ENCODE data around the gene MEOX2.
A peak's percentile ranks its signal among the peaks of the same experiment; 100 is the strongest.

MEOX2 gene

GRCh38 chr7:15688911-15689310, 2.4 kb upstream of the MEOX2 start:
- Histone ChIP-seq H3K36me3 (ENCODE audit: control insufficient read depth, insufficient read depth, low read length) (no peaks in the 10 kb centered on the region), H3K9me3 (ENCODE audit: control insufficient read depth, low read length) (no peaks in the 10 kb centered on the region), H3K27ac (ENCODE audit: low read depth, low read length, severe bottlenecking) (no peak overlapping the region), H3K4me1 (ENCODE audit: control insufficient read depth, insufficient read depth, low read length, poor library complexity, severe bottlenecking) (peaks cover 11% of the 10 kb centered on the region), H3K4me3 (ENCODE audit: extremely low read depth, insufficient read depth, low read length, poor library complexity, severe bottlenecking) (no peak overlapping the region)
- 0 to 17% methylated on average over 1 of the region's 2 CpGs for WGBS, 2 experiments (ENCODE audit: insufficient coverage in 2 of 2)

- 0% methylated on average over 4 of the region's 10 CpGs for WGBS, 2 experiments (ENCODE audit: insufficient coverage in 2 of 2)
- no peak overlapping the region for H3K27ac ChIP-seq (ENCODE audit: low read depth, low read length, severe bottlenecking)
- H3K36me3 ChIP-seq (ENCODE audit: control insufficient read depth, insufficient read depth, low read length), result no peaks in the 10 kb centered on the region
- H3K4me1 ChIP-seq (ENCODE audit: control insufficient read depth, insufficient read depth, low read length, poor library complexity, severe bottlenecking), result peaks cover 11% of the 10 kb centered on the region
- H3K4me3 ChIP-seq (ENCODE audit: extremely low read depth, insufficient read depth, low read length, poor library complexity, severe bottlenecking), result no peak overlapping the region
- no peaks in the 10 kb centered on the region for H3K9me3 ChIP-seq (ENCODE audit: control insufficient read depth, low read length)
Observed at GRCh38 chr7:15688279-15688626, 1.8 kb upstream of the MEOX2 start.

GRCh38 chr7:15687546-15688278, 1.2 kb upstream of the MEOX2 start:
- H3K9me3 ChIP-seq (ENCODE audit: control insufficient read depth, low read length), result no peaks in the 10 kb centered on the region
- WGBS, 2 experiments (ENCODE audit: insufficient coverage in 2 of 2), result 2 to 3% methylated on average over 18 to 20 of the region's 21 CpGs
- H3K4me1 ChIP-seq (ENCODE audit: control insufficient read depth, insufficient read depth, low read length, poor library complexity, severe bottlenecking), result peaks cover 11% of the 10 kb centered on the region
- no peaks in the 10 kb centered on the region for H3K36me3 ChIP-seq (ENCODE audit: control insufficient read depth, insufficient read depth, low read length)
- H3K27ac ChIP-seq (ENCODE audit: low read depth, low read length, severe bottlenecking), result no peak overlapping the region
- H3K4me3 ChIP-seq (ENCODE audit: extremely low read depth, insufficient read depth, low read length, poor library complexity, severe bottlenecking), result no peak overlapping the region

GRCh38 chr7:15686957-15687545, 568 bp upstream of the MEOX2 start:
- Histone ChIP-seq H3K36me3 (ENCODE audit: control insufficient read depth, insufficient read depth, low read length) (no peaks in the 10 kb centered on the region), H3K27ac (ENCODE audit: low read depth, low read length, severe bottlenecking) (no peak overlapping the region), H3K4me3 (ENCODE audit: extremely low read depth, insufficient read depth, low read length, poor library complexity, severe bottlenecking) (peak overlapping the region; percentile 20), H3K9me3 (ENCODE audit: control insufficient read depth, low read length) (no peaks in the 10 kb centered on the region), H3K4me1 (ENCODE audit: control insufficient read depth, insufficient read depth, low read length, poor library complexity, severe bottlenecking) (peaks cover 11% of the 10 kb centered on the region)
- WGBS, 2 experiments (ENCODE audit: insufficient coverage in 2 of 2), result 4 to 8% methylated on average over 12 to 20 of the region's 30 CpGs

GRCh38 chr7:15685358-15686294, 857 bp downstream of the MEOX2 start:
- peak overlapping the region; percentile 27 for H3K4me3 ChIP-seq (ENCODE audit: extremely low read depth, insufficient read depth, low read length, poor library complexity, severe bottlenecking)
- peaks cover 11% of the 10 kb centered on the region for H3K4me1 ChIP-seq (ENCODE audit: control insufficient read depth, insufficient read depth, low read length, poor library complexity, severe bottlenecking)
- WGBS, 2 experiments (ENCODE audit: insufficient coverage in 2 of 2), result 0 to 2% methylated on average over 30 to 49 of the region's 54 CpGs
- H3K36me3 ChIP-seq (ENCODE audit: control insufficient read depth, insufficient read depth, low read length), result no peaks in the 10 kb centered on the region
- no peaks in the 10 kb centered on the region for H3K9me3 ChIP-seq (ENCODE audit: control insufficient read depth, low read length)
- H3K27ac ChIP-seq (ENCODE audit: low read depth, low read length, severe bottlenecking), result no peak overlapping the region

GRCh38 chr7:15684871-15685270, 1.6 kb downstream of the MEOX2 start:
- Histone ChIP-seq H3K9me3 (ENCODE audit: control insufficient read depth, low read length) (no peaks in the 10 kb centered on the region), H3K4me3 (ENCODE audit: extremely low read depth, insufficient read depth, low read length, poor library complexity, severe bottlenecking) (no peak overlapping the region), H3K27ac (ENCODE audit: low read depth, low read length, severe bottlenecking) (no peak overlapping the region), H3K4me1 (ENCODE audit: control insufficient read depth, insufficient read depth, low read length, poor library complexity, severe bottlenecking) (peaks cover 11% of the 10 kb centered on the region), H3K36me3 (ENCODE audit: control insufficient read depth, insufficient read depth, low read length) (no peaks in the 10 kb centered on the region)
- WGBS, 2 experiments (ENCODE audit: insufficient coverage in 2 of 2), result 17 to 27% methylated on average over 2 to 5 of the region's 9 CpGs

GRCh38 chr7:15684111-15684800, 2.2 kb downstream of the MEOX2 start:
- Histone ChIP-seq H3K4me1 (ENCODE audit: control insufficient read depth, insufficient read depth, low read length, poor library complexity, severe bottlenecking) (peaks cover 11% of the 10 kb centered on the region), H3K4me3 (ENCODE audit: extremely low read depth, insufficient read depth, low read length, poor library complexity, severe bottlenecking) (no peak overlapping the region), H3K27ac (ENCODE audit: low read depth, low read length, severe bottlenecking) (no peak overlapping the region), H3K9me3 (ENCODE audit: control insufficient read depth, low read length) (no peaks in the 10 kb centered on the region), H3K36me3 (ENCODE audit: control insufficient read depth, insufficient read depth, low read length) (no peaks in the 10 kb centered on the region)
- 88 to 100% methylated on average over 1 to 3 of the region's 8 CpGs for WGBS, 2 experiments (ENCODE audit: insufficient coverage in 2 of 2)

GRCh38 chr7:15682751-15683245, 3.7 kb downstream of the MEOX2 start:
- Histone ChIP-seq H3K36me3 (ENCODE audit: control insufficient read depth, insufficient read depth, low read length) (no peaks in the 10 kb centered on the region), H3K27ac (ENCODE audit: low read depth, low read length, severe bottlenecking) (no peak overlapping the region), H3K4me1 (ENCODE audit: control insufficient read depth, insufficient read depth, low read length, poor library complexity, severe bottlenecking) (peaks cover 6% of the 10 kb centered on the region), H3K9me3 (ENCODE audit: control insufficient read depth, low read length) (no peaks in the 10 kb centered on the region), H3K4me3 (ENCODE audit: extremely low read depth, insufficient read depth, low read length, poor library complexity, severe bottlenecking) (no peak overlapping the region)
- no CpG with 5 or more reads among the region's 5 CpGs for WGBS, 2 experiments (ENCODE audit: insufficient coverage in 2 of 2)

- H3K36me3 ChIP-seq (ENCODE audit: control insufficient read depth, insufficient read depth, low read length), result no peaks in the 10 kb centered on the region
- H3K4me3 ChIP-seq (ENCODE audit: extremely low read depth, insufficient read depth, low read length, poor library complexity, severe bottlenecking), result no peak overlapping the region
- H3K4me1 ChIP-seq (ENCODE audit: control insufficient read depth, insufficient read depth, low read length, poor library complexity, severe bottlenecking), result peaks cover 6% of the 10 kb centered on the region
- H3K9me3 ChIP-seq (ENCODE audit: control insufficient read depth, low read length), result no peaks in the 10 kb centered on the region
- H3K27ac ChIP-seq (ENCODE audit: low read depth, low read length, severe bottlenecking), result no peak overlapping the region
Observed at GRCh38 chr7:15682111-15682510, 4.4 kb downstream of the MEOX2 start.

- WGBS, 2 experiments (ENCODE audit: insufficient coverage in 2 of 2), result no CpG with 5 or more reads among the region's 2 CpGs
- peaks cover 2% of the 10 kb centered on the region for H3K4me1 ChIP-seq (ENCODE audit: control insufficient read depth, insufficient read depth, low read length, poor library complexity, severe bottlenecking)
Observed at GRCh38 chr7:15681631-15682030, 4.9 kb downstream of the MEOX2 start.

More at GRCh38 chr7:15681631-15682030, 4.9 kb downstream of the MEOX2 start:
- Histone ChIP-seq H3K9me3 (ENCODE audit: control insufficient read depth, low read length) (no peaks in the 10 kb centered on the region), H3K4me3 (ENCODE audit: extremely low read depth, insufficient read depth, low read length, poor library complexity, severe bottlenecking) (no peak overlapping the region), H3K27ac (ENCODE audit: low read depth, low read length, severe bottlenecking) (no peak overlapping the region), H3K36me3 (ENCODE audit: control insufficient read depth, insufficient read depth, low read length) (no peaks in the 10 kb centered on the region)

Data from mesodermal cell (in vitro differentiated cells).